GM19240 (cell line): ENCODE results near the gene UGP2.
"Not testable (repeated sequence)": the region's sequence is repeated elsewhere in the genome, so short reads cannot be mapped to it uniquely, and the experiment has no call there.

Experiments
- DNase-seq: peaks from one replicate; pipeline ENCODE4 v3.0.0; 2011; ENCODE audit warnings: low spot score; ENCODE audit not compliant: insufficient read length

Gene UGP2

DNA sequence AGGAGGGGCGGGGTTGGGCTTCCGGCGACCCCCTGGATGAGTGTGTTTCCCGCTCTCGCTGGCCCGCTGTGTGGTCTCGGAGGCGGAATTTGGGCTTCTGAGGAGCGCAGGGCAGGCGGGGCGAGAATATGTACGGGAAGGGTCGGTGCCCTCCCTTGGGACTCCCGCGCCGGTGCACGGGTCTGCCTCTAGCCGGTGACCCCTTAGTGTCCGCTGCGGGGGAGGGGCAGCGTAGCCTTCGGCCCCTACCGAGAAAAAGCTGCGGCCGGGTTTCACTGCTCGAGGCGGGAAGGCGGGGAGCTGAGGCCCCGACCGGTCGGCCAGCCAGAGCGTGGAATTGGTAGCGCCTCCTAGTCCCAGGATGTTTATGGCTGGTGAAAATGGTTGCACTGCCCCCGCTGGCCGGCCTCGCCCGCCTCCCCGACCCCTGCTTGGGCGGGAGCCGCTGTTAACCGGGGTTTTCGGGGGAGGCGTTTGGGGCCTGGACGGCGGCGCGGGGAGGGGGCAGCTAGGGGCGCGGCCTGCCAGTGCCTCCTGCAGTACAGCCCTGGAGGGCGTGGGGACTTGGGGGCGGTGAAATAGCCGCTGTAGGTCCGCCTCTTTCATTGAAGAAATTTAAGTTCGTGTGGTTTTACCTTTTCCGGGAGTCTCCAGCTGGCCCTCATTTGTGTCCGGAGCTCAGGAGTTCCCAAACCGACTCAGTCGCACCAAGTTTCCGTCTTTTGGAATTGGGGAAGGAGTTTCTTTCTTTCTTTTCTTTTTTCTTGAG, at the start of gene UGP2:
UGP2 (plus strand) TSS at position 643 of the 769 bp plus-strand sequence. CDS start 290 bp downstream, outside the sequence.
- DNase-seq: no peak

DNA sequence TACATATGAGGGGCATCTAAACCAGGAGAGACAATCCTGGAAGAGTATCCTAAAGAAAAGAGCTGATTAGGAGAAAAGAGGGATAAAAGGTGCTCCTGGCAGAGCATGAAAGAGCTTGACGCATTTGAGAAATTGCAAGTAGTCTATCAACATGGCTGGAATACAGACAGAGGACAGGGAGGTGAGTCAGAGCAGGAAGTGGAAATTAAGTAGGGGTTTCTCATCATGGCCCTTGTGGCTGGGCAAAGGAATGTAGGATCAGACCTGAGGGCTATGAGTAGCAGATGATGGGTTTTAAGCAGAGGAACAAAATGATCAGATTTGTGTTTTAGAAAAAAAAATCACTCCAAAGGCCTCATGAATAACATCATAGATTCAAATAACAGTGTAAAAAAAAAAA, 49.2 kb upstream of the UGP2 start:
- no peak for DNase-seq

DNA sequence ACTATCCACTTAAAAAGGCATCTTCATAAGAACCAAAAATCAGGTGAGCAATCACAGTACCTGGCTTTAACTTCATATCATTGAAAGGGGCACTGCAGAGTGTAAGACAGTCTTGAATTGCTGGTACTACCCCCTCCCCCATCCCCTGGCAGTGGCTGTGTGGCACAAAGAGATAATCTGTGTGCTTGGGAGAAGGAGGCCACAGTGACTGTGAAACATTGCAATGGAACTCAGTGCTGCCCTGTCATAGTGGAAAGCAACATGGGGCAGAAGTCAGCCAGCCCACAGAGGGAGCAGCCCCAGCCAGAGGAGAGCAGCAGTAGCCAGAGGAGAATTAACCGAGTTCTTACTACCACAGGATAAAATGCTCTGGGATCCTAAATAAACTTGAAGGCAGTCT, 45.3 kb upstream of the UGP2 start:
- no peak for DNase-seq

DNA sequence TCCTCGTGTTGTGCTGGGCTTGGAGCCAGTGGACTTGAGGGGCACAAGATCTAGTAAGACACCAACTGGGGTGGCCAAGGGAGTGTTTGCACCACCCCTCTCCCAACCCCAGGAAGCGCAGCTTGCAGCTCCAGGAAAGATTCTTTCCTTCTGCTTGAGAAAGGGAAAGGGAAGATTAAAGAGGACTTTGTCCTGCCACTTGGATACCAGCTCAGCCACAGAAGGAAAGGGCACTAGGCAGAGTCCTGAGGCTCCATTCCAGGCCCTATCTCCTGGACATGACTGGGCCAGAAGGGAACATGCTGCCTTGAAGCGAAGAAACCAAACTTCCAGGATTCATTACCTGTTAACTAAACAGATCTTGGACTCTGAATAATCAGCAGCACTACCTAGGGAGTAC, 44.9 kb upstream of the UGP2 start:
- no peak for DNase-seq

DNA sequence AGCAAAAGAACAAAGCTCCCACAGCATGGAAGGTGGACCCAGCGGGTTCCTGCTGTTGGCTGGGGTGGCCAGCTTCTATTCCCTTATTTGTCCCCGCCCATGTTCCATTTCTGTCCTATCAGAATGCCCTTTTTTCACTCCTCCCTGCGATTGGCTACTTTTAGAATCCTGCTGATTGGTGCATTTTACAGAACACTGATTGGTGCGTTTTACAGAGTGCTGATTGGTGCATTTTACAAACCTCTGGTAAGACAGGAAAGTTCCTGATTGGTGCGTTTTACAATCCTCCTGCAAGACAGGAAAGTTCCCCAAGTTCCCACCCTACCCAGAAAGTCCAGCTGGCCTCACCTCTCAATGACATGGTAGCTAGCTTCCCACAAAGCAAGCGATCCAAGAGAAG, 40.2 kb upstream of the UGP2 start:
- no peak for DNase-seq

DNA sequence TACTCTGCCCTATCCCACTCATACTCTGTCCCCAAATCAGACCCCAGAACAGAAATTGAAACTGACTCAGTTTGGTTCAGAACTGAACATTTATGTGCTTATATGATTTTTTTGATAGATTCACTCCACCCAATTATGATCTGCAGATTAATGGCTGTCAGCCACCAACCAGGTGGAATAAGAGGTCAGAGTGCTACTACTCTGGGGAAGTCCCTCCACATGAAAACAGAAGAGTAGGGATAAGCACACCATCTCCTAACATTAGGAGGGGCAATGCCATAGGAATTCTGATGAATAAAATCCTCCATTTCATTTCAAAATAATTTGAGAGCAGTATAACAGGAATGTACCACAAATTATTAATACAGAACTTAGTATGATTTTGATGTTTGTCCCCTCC, 36.3 kb upstream of the UGP2 start:
- no peak for DNase-seq

DNA sequence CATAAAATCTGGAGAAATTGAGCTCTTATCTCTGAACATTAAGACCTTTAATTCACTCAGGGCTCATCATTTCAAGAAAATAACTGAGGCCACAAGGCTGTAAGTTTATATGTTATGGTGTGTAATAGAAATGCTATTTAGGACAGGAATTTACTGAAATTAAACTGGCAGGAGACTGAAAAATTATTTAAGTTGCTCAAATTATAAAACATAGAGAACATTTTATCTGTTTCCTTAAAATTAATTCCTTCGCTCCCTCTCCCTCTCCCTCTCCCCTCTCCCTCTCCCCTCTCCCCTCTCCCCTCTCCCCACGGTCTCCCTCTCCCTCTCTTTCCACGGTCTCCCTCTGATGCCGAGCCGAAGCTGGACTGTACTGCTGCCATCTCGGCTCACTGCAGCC, 33.7 kb upstream of the UGP2 start:
- not testable (repeated sequence) for DNase-seq

DNA sequence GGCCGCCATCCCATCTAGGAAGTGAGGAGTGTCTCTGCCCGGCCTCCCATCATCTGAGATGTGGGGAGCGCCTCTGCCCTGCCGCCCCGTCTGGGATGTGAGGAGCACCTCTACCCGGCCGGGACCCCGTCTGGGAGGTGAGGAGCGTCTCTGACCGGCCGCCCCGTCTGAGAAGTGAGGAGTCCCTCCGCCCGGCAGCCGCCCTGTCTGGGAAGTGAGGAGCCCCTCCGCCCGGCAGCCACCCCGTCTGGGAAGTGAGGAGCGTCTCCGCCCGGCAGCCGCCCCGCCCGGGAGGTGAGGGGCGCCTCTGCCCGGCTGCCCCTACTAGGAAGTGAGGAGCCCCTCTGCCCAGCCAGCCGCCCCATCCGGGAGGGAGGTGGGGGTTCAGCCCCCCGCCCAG, 32.8 kb upstream of the UGP2 start:
- DNase-seq: not testable (repeated sequence)

DNA sequence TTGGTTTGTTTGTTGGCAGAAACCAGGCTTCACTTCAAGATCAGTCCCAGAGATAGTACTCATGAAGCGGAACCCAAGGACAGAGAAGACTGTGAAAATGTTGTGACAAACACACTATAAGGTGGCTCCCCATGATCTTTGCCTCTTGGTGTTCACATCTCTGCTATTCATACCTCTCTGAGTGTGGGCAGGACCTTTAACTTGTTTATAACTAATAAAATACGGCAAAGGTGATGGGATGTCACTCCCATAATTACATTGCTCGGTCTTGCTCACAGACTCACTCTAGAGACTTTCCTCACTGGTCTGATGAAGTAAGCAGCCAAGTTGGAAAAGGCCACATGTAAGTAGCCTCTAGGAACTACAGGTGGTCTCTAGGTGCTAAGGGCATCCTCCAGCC, 30.6 kb upstream of the UGP2 start:
- DNase-seq: no peak

DNA sequence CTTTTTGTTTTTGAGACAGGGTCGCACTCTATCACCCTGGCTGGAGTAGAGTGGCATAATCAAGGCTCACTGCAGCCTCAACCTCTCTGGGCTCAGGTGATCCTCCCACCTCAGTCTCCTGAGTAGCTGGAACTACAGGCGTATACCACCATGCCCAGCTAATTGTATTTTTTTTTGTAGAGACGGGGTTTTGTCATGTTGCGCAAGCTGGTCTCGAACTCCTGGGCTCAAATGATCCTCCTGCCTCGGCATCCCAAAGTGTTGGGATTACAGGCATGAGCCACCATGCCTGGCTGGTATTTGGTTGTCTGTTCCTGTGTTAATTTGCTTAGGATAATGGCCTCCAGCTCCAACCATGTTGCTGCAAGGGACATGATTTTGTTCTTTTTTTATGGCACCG, 29.8 kb upstream of the UGP2 start:
- DNase-seq: not testable (repeated sequence)

DNA sequence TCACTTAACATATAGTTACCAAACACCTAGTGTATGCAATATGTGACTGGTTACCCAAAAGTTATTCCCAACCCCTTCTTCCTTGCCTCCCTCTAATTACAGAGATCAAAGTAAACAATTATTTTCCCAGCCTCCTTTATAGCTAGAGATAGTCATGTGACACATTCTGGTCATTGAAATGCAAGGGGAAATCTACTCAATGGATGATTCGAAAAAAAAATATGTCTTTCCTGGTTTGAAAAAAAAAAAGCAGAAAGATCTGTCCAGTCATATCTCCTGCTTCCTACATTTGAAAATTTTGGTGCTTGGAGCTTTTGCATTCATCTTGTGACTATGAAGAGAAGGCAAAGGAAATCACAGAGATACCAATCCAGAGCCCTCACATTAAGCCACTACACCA, 27.6 kb upstream of the UGP2 start:
- no peak for DNase-seq

DNA sequence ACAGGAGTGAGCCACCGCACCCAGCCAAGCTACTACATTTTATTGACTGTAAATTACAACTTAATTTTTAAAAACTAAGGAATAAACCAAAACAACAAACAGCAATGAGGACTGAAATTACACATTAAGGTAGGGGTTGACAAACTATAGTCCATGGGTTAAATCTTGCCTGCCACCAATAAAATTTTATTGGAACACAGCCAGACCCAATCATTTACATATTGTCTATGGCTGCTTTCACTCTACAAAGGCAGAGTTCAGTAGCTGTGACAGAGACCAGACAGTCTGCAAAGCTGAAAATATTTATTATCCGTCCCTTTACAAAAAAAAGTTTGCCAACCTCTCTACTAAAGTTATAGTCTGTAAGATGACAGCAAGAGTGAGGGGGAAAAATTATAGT, 24.3 kb upstream of the UGP2 start:
- no peak for DNase-seq

DNA sequence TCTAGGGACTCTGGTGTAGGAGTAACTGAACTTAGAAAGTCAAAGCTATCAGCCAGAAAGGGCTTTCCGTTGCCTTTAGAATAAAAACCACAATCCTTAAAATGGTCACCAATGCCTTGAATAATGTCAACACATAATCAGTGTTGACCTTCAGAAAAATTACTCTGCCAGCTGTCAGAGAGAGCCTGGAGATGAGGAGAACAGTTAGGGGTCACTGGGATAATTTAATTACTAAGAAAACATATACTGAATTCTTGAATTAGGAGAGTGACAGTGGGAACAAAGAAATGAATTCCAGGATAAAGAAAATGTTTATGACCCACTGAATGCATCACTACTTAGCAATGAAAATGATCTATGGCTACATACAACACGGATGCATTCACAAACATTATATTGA, 23.4 kb upstream of the UGP2 start:
- DNase-seq: no peak

DNA sequence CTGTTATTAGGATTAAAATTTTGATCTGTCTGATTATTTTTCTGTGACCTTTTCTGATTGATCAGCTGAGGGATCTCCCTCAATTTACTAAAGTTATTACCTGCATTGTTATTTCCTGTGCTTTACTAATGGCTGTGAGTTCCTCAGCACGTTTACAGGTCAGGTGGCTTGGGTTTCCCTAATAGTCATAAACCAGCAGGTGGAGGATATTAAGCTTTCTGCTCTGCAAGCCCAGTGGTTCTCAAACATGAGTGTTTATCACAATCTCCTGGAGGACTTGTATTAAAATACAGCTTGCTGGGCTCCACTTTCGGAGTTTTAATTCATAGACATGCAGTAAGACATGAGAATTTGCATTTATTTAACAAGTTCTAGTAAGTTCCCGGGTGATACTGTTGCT, 22.4 kb upstream of the UGP2 start:
- DNase-seq: no peak

DNA sequence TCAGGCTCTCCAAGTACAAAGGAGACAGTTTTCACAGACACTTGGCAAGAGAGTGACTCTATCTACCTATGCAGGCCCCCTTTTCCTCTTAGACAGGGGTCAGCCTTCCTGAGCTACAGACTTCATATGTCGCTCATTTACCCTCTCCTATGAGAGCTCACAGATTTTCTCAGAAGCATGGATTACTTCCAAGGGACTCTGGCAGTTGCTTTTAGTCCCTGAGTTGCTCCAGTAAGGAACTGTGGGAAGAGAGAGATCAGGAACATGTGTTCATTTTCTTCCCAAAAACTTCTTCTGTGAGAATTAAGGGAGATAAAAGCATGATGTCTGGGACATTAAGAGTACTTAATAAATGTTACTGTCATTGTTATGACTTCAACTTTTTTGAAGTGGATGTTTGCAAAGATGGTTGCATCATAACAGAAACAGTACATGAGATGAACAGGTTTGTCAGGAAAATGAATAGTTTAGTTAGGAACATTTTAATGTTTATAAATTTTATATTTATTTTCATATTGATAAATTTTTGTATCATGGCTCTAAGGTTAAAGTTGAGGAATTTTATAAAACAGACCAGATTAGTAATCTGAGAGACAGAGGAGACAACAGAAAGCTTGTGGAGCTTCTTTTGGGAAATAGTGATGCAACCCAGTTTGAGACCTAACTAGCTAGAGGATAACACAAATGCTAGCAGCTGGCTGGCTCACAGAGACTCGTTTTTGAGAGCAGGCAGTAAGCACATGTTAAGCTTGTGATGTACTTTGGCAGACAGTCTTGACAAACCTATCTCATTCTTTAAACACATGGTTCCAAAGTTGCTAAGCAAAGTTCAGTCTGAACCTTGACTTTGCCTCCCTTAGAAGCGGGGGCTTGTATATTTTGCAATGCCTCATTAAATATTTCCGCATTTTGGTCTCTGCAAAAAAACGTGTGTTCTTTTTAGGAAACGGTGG, 21.7 kb upstream of the UGP2 start:
- DNase-seq: no peak

DNA sequence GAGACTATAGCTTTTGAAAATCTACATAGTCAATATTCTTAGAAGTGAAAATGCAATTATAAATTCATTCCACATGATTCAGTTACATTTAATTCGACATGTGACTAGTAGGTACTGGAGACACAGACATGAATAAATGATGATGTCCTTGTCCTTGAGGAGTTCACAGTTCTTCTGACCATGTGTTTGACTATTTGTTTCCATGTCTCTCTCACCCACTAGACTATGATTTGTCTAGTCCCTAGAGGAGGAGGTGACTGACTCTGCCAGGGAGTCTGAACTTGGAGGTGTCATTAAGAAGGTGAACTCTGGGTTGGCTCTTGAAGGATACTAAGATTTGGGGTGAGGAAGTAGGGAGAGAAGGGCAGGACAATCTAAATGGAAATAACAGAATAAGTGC, 20.7 kb upstream of the UGP2 start:
- DNase-seq: no peak

DNA sequence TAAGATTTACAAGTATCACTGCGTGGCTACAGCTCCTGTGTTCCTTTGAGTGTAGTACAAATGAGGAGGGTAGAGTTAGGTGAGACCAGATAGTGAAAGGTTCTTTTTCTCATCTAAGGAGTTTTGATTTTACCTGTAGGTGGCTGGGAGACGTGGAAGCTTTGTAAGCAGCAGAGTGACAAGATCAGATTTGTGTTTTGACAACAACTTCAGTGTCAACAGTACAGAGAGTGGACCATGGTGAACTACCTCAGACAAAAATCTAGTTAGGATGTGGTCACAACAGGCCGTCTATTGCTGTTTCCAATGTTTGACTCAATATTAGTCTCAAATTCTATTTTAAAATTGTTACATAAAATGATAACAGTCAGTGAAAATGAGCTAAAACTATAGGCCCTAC, 20.3 kb upstream of the UGP2 start:
- no peak for DNase-seq

DNA sequence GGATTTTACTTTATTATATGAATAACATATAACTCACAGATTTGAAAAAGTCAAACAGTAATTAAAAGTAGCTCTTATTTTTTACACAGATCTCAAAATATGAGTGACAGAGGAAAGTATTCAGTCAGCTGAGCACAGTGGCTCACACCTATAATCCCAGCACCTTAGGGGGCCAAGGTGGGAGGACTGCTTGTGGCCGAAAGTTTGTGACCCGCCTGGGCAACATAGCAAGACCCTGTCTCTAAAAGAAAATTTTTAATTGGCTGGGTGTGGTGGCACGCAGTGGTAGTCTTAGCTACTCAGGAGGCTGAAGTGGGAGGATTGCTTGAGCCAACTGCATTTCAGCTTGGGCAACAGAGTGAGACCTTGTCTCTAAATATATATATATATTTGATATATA, 19.2 kb upstream of the UGP2 start:
- DNase-seq: no peak

DNA sequence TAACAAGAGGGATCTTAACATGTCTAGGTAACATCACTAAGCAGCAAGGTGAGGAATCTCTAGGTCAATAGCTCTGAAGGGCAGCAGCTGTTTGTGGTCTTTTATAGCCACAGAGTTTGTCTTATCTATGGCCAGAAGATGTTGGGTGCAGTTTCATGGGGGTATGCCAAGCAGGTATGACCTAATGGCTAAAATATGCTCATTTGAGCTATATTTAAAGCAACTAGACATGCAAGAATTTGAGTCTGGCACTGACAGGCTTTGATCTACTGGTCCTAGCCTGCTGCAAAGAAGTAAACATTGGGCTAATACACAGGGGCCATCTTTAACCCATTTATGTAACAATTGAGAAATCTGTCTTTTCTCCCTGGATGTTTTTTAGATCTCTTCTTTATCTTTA, 13.9 kb upstream of the UGP2 start:
- no peak for DNase-seq

DNA sequence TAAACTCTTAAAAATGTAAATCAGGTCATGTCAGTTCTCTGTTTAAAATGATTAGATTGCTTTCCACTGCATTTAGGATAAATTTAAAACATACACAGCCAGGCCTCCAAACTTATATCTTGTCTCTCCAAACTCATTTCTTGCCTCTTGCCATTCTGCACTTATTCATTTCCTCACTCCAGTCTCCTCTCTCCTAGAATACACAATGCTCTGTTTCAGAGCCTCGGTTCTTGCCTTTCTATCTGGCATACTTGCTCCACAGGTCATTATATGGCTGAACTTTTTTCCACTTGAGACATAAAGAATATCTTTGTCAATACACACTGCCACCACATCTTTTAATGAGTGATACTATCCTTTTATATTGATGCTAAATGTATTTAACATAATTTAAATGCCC, 10.5 kb upstream of the UGP2 start:
- DNase-seq: no peak

DNA sequence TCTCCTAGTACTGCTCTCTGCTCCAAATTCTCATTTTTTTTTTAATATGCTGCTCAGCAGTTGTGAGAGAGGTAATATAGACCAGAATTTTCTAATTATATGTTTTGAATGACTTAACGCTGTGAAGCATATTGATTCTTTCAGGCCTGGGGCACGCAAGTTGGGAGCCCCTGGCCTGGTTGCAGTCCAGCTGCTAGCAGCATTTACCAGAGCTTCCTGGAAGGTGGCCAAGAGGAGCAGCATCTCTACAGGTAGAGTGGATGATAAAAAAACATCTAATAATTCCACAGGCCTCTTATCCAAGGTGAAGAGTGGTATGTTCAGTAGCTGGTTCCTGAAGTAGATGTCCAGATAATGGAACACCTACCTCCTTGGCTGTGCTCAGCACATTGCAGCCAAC, 7.3 kb upstream of the UGP2 start:
- no peak for DNase-seq

DNA sequence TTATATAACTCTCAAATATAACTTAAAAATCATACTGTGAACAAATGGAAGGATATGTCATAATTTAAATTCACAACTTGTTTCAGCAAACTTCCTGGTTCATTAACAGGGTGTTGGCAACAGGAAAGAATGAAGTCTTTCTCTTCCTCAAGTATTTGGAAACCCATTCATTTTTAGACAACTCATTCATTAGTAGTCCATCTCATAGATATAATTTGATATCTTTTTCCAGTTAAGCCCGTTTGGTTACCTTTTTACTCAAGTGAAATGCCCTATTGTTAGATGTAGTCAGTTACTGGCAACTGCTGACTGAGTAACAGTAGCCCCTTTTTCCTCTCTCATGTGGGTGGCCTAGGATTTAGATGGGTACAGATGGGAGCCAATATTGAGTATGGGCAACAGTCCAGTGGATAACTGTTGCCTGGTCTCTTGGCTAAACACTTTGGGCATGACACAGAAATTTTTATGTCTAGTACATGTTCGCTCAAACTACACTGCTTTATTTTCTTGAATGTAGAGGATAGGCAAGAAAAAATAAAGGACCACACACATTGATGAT, 4.6 kb upstream of the UGP2 start:
- no peak for DNase-seq
